ENCODE measurements around the gene PAMR1. TPM values are rescaled to one million over a fixed set of nuclear protein-coding genes. Genes with fewer than 3 reads are reported as not detected.

PAMR1 gene
- 79.7 TPM for polyA plus RNA-seq (2013, experiment 1 of 2)
- polyA plus RNA-seq (2013, experiment 2 of 2) = 80.3 TPM

GRCh38 chr11:35525501-35526175 is at the start of gene PAMR1:
TSS of gene PAMR1 (minus strand) at chr11:35525616. CDS start at chr11:35525585, 31 bp downstream.
- Histone ChIP-seq H4K91ac (ENCODE audit: low read length) (peak within 1 kb of the TSS; percentile 43), H2AK5ac (ENCODE audit: low read length, severe bottlenecking) (no peak within 1 kb of the TSS), H4K8ac (ENCODE audit: low read length) (peak within 1 kb of the TSS; percentile 27), H3K23ac (ENCODE audit: low read length in 2 of 2) (peak within 1 kb of the TSS in 1 of 2 experiments; percentile 50), H3K9ac (ENCODE audit: low read length) (peak within 1 kb of the TSS; percentile 96), H2BK15ac (ENCODE audit: low read depth, poor library complexity, severe bottlenecking) (peak within 1 kb of the TSS; percentile 60), H2AFZ (ENCODE audit: low read depth, low read length) (peak within 1 kb of the TSS; percentile 97), H3K4me1 (ENCODE audit: control insufficient read depth, insufficient read depth, low read depth, low read length) (peaks cover 13% of the 10 kb centered on the region), H3K18ac (ENCODE audit: low read depth in 1 of 2, low read length in 2 of 2) (peak within 1 kb of the TSS; percentile 45 to 90), H2BK5ac (ENCODE audit: low read depth, low read length, poor library complexity, severe bottlenecking) (no peak within 1 kb of the TSS), H3K9me3 (ENCODE audit: control insufficient read depth, low read length) (no peaks in the 10 kb centered on the region), H3K4me3 (ENCODE audit: insufficient read depth in 1 of 2, low read depth in 1 of 2, low read length in 2 of 2) (peak within 1 kb of the TSS; percentile 38 to 94), H3K27ac (ENCODE audit: low read length, poor library complexity, severe bottlenecking) (no peak within 1 kb of the TSS), H2BK12ac (ENCODE audit: low read length in 2 of 2) (peak within 1 kb of the TSS; percentile 85 to 87), H3K27me3 (ENCODE audit: control insufficient read depth in 1 of 2, insufficient read depth in 1 of 2, low read length in 2 of 2) (peaks cover 0 to 50% of the 10 kb centered on the region in 2 experiments), H3K4ac (ENCODE audit: low read depth in 1 of 2, low read length in 2 of 2) (peak within 1 kb of the TSS; percentile 57 to 87), H3K14ac (ENCODE audit: low read length in 2 of 2) (peak within 1 kb of the TSS in 1 of 2 experiments; percentile 64), H3K4me2 (ENCODE audit: low read length, poor library complexity, severe bottlenecking) (peak within 1 kb of the TSS; percentile 93), H2BK120ac (ENCODE audit: low read depth, low read length) (peak within 1 kb of the TSS; percentile 82), H3K36me3 (ENCODE audit: control insufficient read depth in 1 of 2, insufficient read depth in 2 of 2, low read depth in 1 of 2, low read length in 2 of 2) (peaks cover 0 to 15% of the 10 kb centered on the region in 2 experiments), H3K79me1 (replicated peaks; ENCODE audit: low read length, poor library complexity, severe bottlenecking) (no peaks in the 10 kb centered on the region)
- WGBS = 4% methylated on average over 27 of the region's 34 CpGs
- DNase-seq = peak; percentile 82

GRCh38 chr11:35571696-35572095 is 46.3 kb upstream of the PAMR1 start:
- H3K18ac ChIP-seq (ENCODE audit: low read depth in 1 of 2, low read length in 2 of 2) = no peak overlapping the region
- 80% methylated on average over 1 of the region's 3 CpGs for WGBS

GRCh38 chr11:35567737-35568465 is 42.5 kb upstream of the PAMR1 start:
- H2BK120ac ChIP-seq (ENCODE audit: low read depth, low read length) = no peak overlapping the region
- no peak overlapping the region for H3K27ac ChIP-seq (ENCODE audit: low read length, poor library complexity, severe bottlenecking)
- no peak overlapping the region for H3K9ac ChIP-seq (ENCODE audit: low read length)
- no peak overlapping the region for H2AFZ ChIP-seq (ENCODE audit: low read depth, low read length)
- no peak overlapping the region for H2BK15ac ChIP-seq (ENCODE audit: low read depth, poor library complexity, severe bottlenecking)
- no peak overlapping the region for H2AK5ac ChIP-seq (ENCODE audit: low read length, severe bottlenecking)
- H4K8ac ChIP-seq (ENCODE audit: low read length) = no peak overlapping the region
- H3K18ac ChIP-seq (ENCODE audit: low read depth in 1 of 2, low read length in 2 of 2) = no peak overlapping the region
- WGBS = 68% methylated on average over 1 of the region's 1 CpG
- no peak overlapping the region for H3K4me3 ChIP-seq (ENCODE audit: insufficient read depth in 1 of 2, low read depth in 1 of 2, low read length in 2 of 2)
- H3K23ac ChIP-seq (ENCODE audit: low read length in 2 of 2) = no peak overlapping the region
- no peaks in the 10 kb centered on the region for H3K27me3 ChIP-seq (ENCODE audit: control insufficient read depth in 1 of 2, insufficient read depth in 1 of 2, low read length in 2 of 2)
- H3K4ac ChIP-seq (ENCODE audit: low read depth in 1 of 2, low read length in 2 of 2) = no peak overlapping the region
- H3K79me1 ChIP-seq (replicated peaks; ENCODE audit: low read length, poor library complexity, severe bottlenecking) = no peaks in the 10 kb centered on the region
- no peak overlapping the region for H3K4me2 ChIP-seq (ENCODE audit: low read length, poor library complexity, severe bottlenecking)
- DNase-seq = peak; percentile 56
- no peaks in the 10 kb centered on the region for H3K4me1 ChIP-seq (ENCODE audit: control insufficient read depth, insufficient read depth, low read depth, low read length)
- no peak overlapping the region for H2BK5ac ChIP-seq (ENCODE audit: low read depth, low read length, poor library complexity, severe bottlenecking)
- no peak overlapping the region for H3K14ac ChIP-seq (ENCODE audit: low read length in 2 of 2)
- no peaks in the 10 kb centered on the region for H3K36me3 ChIP-seq (ENCODE audit: control insufficient read depth in 1 of 2, insufficient read depth in 2 of 2, low read depth in 1 of 2, low read length in 2 of 2)
- no peak overlapping the region for H4K91ac ChIP-seq (ENCODE audit: low read length)
- no peak overlapping the region for H2BK12ac ChIP-seq (ENCODE audit: low read length in 2 of 2)
- H3K9me3 ChIP-seq (ENCODE audit: control insufficient read depth, low read length) = peaks cover 11% of the 10 kb centered on the region

More at GRCh38 chr11:35571696-35572095, 46.3 kb upstream of the PAMR1 start:
- Histone ChIP-seq H3K79me1 (replicated peaks; ENCODE audit: low read length, poor library complexity, severe bottlenecking) (no peaks in the 10 kb centered on the region), H3K14ac (ENCODE audit: low read length in 2 of 2) (no peak overlapping the region), H2BK5ac (ENCODE audit: low read depth, low read length, poor library complexity, severe bottlenecking) (no peak overlapping the region), H4K91ac (ENCODE audit: low read length) (no peak overlapping the region), H3K23ac (ENCODE audit: low read length in 2 of 2) (no peak overlapping the region), H2AFZ (ENCODE audit: low read depth, low read length) (no peak overlapping the region), H3K4me2 (ENCODE audit: low read length, poor library complexity, severe bottlenecking) (no peak overlapping the region), H4K8ac (ENCODE audit: low read length) (no peak overlapping the region), H2BK12ac (ENCODE audit: low read length in 2 of 2) (no peak overlapping the region), H3K9ac (ENCODE audit: low read length) (no peak overlapping the region), H2BK120ac (ENCODE audit: low read depth, low read length) (no peak overlapping the region), H3K27ac (ENCODE audit: low read length, poor library complexity, severe bottlenecking) (no peak overlapping the region), H3K27me3 (ENCODE audit: control insufficient read depth in 1 of 2, insufficient read depth in 1 of 2, low read length in 2 of 2) (no peaks in the 10 kb centered on the region), H2AK5ac (ENCODE audit: low read length, severe bottlenecking) (no peak overlapping the region), H3K36me3 (ENCODE audit: control insufficient read depth in 1 of 2, insufficient read depth in 2 of 2, low read depth in 1 of 2, low read length in 2 of 2) (no peaks in the 10 kb centered on the region), H2BK15ac (ENCODE audit: low read depth, poor library complexity, severe bottlenecking) (no peak overlapping the region), H3K9me3 (ENCODE audit: control insufficient read depth, low read length) (peaks cover 11% of the 10 kb centered on the region), H3K4me3 (ENCODE audit: insufficient read depth in 1 of 2, low read depth in 1 of 2, low read length in 2 of 2) (no peak overlapping the region), H3K4me1 (ENCODE audit: control insufficient read depth, insufficient read depth, low read depth, low read length) (no peaks in the 10 kb centered on the region), H3K4ac (ENCODE audit: low read depth in 1 of 2, low read length in 2 of 2) (no peak overlapping the region)
- DNase-seq = no peak

GRCh38 chr11:35566885-35567284 is 41.5 kb upstream of the PAMR1 start:
- Histone ChIP-seq H3K27me3 (ENCODE audit: control insufficient read depth in 1 of 2, insufficient read depth in 1 of 2, low read length in 2 of 2) (peaks cover 0 to 6% of the 10 kb centered on the region in 2 experiments), H3K4me2 (ENCODE audit: low read length, poor library complexity, severe bottlenecking) (no peak overlapping the region)
- 93% methylated on average over 3 of the region's 3 CpGs for WGBS

More at GRCh38 chr11:35566885-35567284, 41.5 kb upstream of the PAMR1 start:
- Histone ChIP-seq H3K18ac (ENCODE audit: low read depth in 1 of 2, low read length in 2 of 2) (no peak overlapping the region), H3K79me1 (replicated peaks; ENCODE audit: low read length, poor library complexity, severe bottlenecking) (no peaks in the 10 kb centered on the region), H4K91ac (ENCODE audit: low read length) (no peak overlapping the region), H2AK5ac (ENCODE audit: low read length, severe bottlenecking) (no peak overlapping the region), H3K14ac (ENCODE audit: low read length in 2 of 2) (no peak overlapping the region), H2BK12ac (ENCODE audit: low read length in 2 of 2) (no peak overlapping the region), H3K4ac (ENCODE audit: low read depth in 1 of 2, low read length in 2 of 2) (no peak overlapping the region), H2BK5ac (ENCODE audit: low read depth, low read length, poor library complexity, severe bottlenecking) (no peak overlapping the region), H3K23ac (ENCODE audit: low read length in 2 of 2) (no peak overlapping the region), H2BK15ac (ENCODE audit: low read depth, poor library complexity, severe bottlenecking) (no peak overlapping the region), H3K9me3 (ENCODE audit: control insufficient read depth, low read length) (peaks cover 11% of the 10 kb centered on the region), H3K27ac (ENCODE audit: low read length, poor library complexity, severe bottlenecking) (no peak overlapping the region), H3K36me3 (ENCODE audit: control insufficient read depth in 1 of 2, insufficient read depth in 2 of 2, low read depth in 1 of 2, low read length in 2 of 2) (no peaks in the 10 kb centered on the region), H3K4me1 (ENCODE audit: control insufficient read depth, insufficient read depth, low read depth, low read length) (no peaks in the 10 kb centered on the region), H4K8ac (ENCODE audit: low read length) (no peak overlapping the region), H3K9ac (ENCODE audit: low read length) (no peak overlapping the region), H3K4me3 (ENCODE audit: insufficient read depth in 1 of 2, low read depth in 1 of 2, low read length in 2 of 2) (no peak overlapping the region), H2AFZ (ENCODE audit: low read depth, low read length) (no peak overlapping the region), H2BK120ac (ENCODE audit: low read depth, low read length) (no peak overlapping the region)
- DNase-seq = no peak

Measured in mesenchymal stem cell (in vitro differentiated cells and primary cell).